OCI-LY7 (cell line): ENCODE measurements around the gene KCNQ1. TPM values are rescaled to one million over a fixed set of nuclear protein-coding genes. Genes with fewer than 3 reads are reported as not detected.

Experiments
- BruUV-seq: library from RNA; stranded (reverse); fragments of 400-500 nt; replicated peaks from 2 replicates; lab custom pipeline; 2021; lab: Mats Ljungman, UMichigan
- CTCF ChIA-PET: fragments of 300-600 bp; sonication (Branson Sonifier 250); formaldehyde crosslinking; loops from one replicate; lab custom pipeline; 2022; ENCODE audit warnings: antibody characterized with exemption; ENCODE audit not compliant: unreplicated experiment; lab: Charles Lee
- POLR2A ChIA-PET: fragments of 300-600 bp; sonication (Branson Sonifier 250); formaldehyde crosslinking; loops from one replicate; lab custom pipeline; 2022; ENCODE audit warnings: antibody characterized with exemption; lab: Charles Lee
- DNase-seq: peaks from one replicate; pipeline ENCODE4 v3.0.0-alpha.2; 2015; ENCODE audit warnings: low spot score
- H2AFZ ChIP-seq: fragments of 200-600 bp; sonication (generic), shearing (Covaris generic); 2 replicates; pipeline ENCODE4 v1.6.1; 2014; ENCODE audit warnings: mild to moderate bottlenecking, antibody characterized with exemption, low read length, moderate library complexity
- H3K27ac ChIP-seq: fragments of 200-600 bp; sonication (generic); 2 replicates; pipeline ENCODE4 v1.5.1; 2014; ENCODE audit warnings: mixed run types, low read depth, mild to moderate bottlenecking, moderate library complexity, low read length, inconsistent platforms; ENCODE audit not compliant: poor library complexity, severe bottlenecking
- H3K36me3 ChIP-seq: fragments of 200-600 bp; sonication (generic); 2 replicates; pipeline ENCODE4 v1.6.1; 2014; ENCODE audit warnings: mild to moderate bottlenecking, antibody characterized with exemption, low read length, moderate library complexity, mixed read lengths; ENCODE audit not compliant: insufficient read depth
- H3K4me1 ChIP-seq: fragments of 200-600 bp; sonication (generic); 2 replicates; pipeline ENCODE4 v1.5.1; 2014; ENCODE audit warnings: mild to moderate bottlenecking, low read length; ENCODE audit not compliant: insufficient read depth, poor library complexity, severe bottlenecking
- H3K4me2 ChIP-seq: fragments of 200-600 bp; sonication (generic); 2 replicates; pipeline ENCODE4 v1.6.1; 2014; ENCODE audit warnings: mild to moderate bottlenecking, low read length
- H3K4me3 ChIP-seq: fragments of 200-600 bp; sonication (generic); 2 replicates; pipeline ENCODE4 v1.5.1; 2014; ENCODE audit warnings: mild to moderate bottlenecking, low read depth, low read length; ENCODE audit not compliant: poor library complexity, severe bottlenecking
- H3K79me2 ChIP-seq: fragments of 200-600 bp; sonication (generic); 2 replicates; pipeline ENCODE4 v1.6.1; 2016; ENCODE audit warnings: low read depth, mild to moderate bottlenecking, low read length, moderate library complexity, mixed read lengths; ENCODE audit not compliant: insufficient read depth
- H3K9me2 ChIP-seq: fragments of 200-600 bp; sonication (generic); 2 replicates; pipeline ENCODE4 v1.6.1; 2016; ENCODE audit warnings: mild to moderate bottlenecking, low read length, mixed read lengths; ENCODE audit not compliant: insufficient read depth
- H3K9me3 ChIP-seq: fragments of 200-600 bp; sonication (generic); 2 replicates; pipeline ENCODE4 v1.6.1; 2014; ENCODE audit warnings: mild to moderate bottlenecking, mixed run types, low read length, mixed read lengths
- H4K20me1 ChIP-seq: fragments of 200-600 bp; sonication (generic); 2 replicates; pipeline ENCODE4 v1.6.1; 2014; ENCODE audit warnings: mild to moderate bottlenecking, antibody characterized with exemption, low read length, moderate library complexity, mixed read lengths; ENCODE audit not compliant: insufficient read depth
- CTCF ChIP-seq: fragments of 200-600 bp; sonication (generic); conservative IDR thresholded peaks from 2 replicates; pipeline ENCODE4 v1.5.1; 2014; ENCODE audit warnings: mild to moderate bottlenecking, antibody characterized with exemption, low read length, moderate library complexity, mixed read lengths
- EZH2phosphoT487 ChIP-seq: fragments of 200-600 bp; sonication (generic); IDR thresholded peaks from 2 replicates; pipeline ENCODE4 v1.6.1; 2018; ENCODE audit warnings: low read depth, borderline replicate concordance, mild to moderate bottlenecking, mixed run types, antibody characterized with exemption, low read length, moderate library complexity, mixed read lengths
- intact Hi-C: fragments of 100-400 bp; cut with micrococcal nuclease; formaldehyde crosslinking; loops from one replicate; pipeline ENCODE4 v1.10.0; 2022; ENCODE audit not compliant: unreplicated experiment
- total RNA-seq, 2 experiments: library from RNA; depleted of rRNA in 1 of 2; stranded (reverse); fragments of >200 nt in 1 of 2; shearing (Covaris generic) in 1 of 2; gene quantifications; 2 replicates each; pipeline ENCODE4 v1.2.3, GENCODE V29; 2014 to 2022

KCNQ1 gene
- total RNA-seq, 2 experiments from 2014 or later: 0.22 to 1.3 TPM

- no peak for DNase-seq
- Histone ChIP-seq H3K9me3 (no peaks in the 10 kb centered on the region), H3K9me2 (no peaks in the 10 kb centered on the region), H3K4me3 (no peak overlapping the region), H3K4me1 (no peaks in the 10 kb centered on the region), H3K36me3 (no peaks in the 10 kb centered on the region), H3K79me2 (no peaks in the 10 kb centered on the region), H4K20me1 (no peaks in the 10 kb centered on the region), H3K4me2 (no peak overlapping the region), H2AFZ (no peak overlapping the region), H3K27ac (no peak overlapping the region)
- TF ChIP-seq CTCF (no peak), EZH2phosphoT487 (no peak)
- intact Hi-C loops: no loop called here
- BruUV-seq: no TSS peak
- POLR2A ChIA-PET: no interaction called here
- CTCF ChIA-PET: no interaction called here
Measured at GRCh38 chr11:2537010-2537705, 92.3 kb downstream of the KCNQ1 start.

- intact Hi-C loops: no loop called here
Measured at GRCh38 chr11:2537896-2538724, 93.3 kb downstream of the KCNQ1 start.

GRCh38 chr11:2538951-2539350, 94.1 kb downstream of the KCNQ1 start:
- H4K20me1 ChIP-seq: no peaks in the 10 kb centered on the region
- H3K9me2 ChIP-seq: no peaks in the 10 kb centered on the region

More at GRCh38 chr11:2537896-2538724, 93.3 kb downstream of the KCNQ1 start:
- no peaks in the 10 kb centered on the region for H3K79me2 ChIP-seq
- no peaks in the 10 kb centered on the region for H4K20me1 ChIP-seq
- ChIA-PET CTCF (no interaction called here), POLR2A (no interaction called here)
- H3K4me1 ChIP-seq: no peaks in the 10 kb centered on the region
- DNase-seq: no peak
- H3K9me3 ChIP-seq: no peaks in the 10 kb centered on the region
- no peak overlapping the region for H3K4me3 ChIP-seq
- no peaks in the 10 kb centered on the region for H3K9me2 ChIP-seq
- no peak overlapping the region for H3K4me2 ChIP-seq
- no peak overlapping the region for H3K27ac ChIP-seq
- no peak overlapping the region for H2AFZ ChIP-seq
- H3K36me3 ChIP-seq: no peaks in the 10 kb centered on the region
- no peak for TF ChIP-seq EZH2phosphoT487
- no TSS peak for BruUV-seq

More at GRCh38 chr11:2538951-2539350, 94.1 kb downstream of the KCNQ1 start:
- Histone ChIP-seq H3K4me3 (no peak overlapping the region), H3K4me2 (no peak overlapping the region), H3K4me1 (no peaks in the 10 kb centered on the region), H3K27ac (no peak overlapping the region), H2AFZ (no peak overlapping the region), H3K79me2 (no peaks in the 10 kb centered on the region), H3K9me3 (no peaks in the 10 kb centered on the region), H3K36me3 (no peaks in the 10 kb centered on the region)
- no TSS peak for BruUV-seq
- no peak for DNase-seq
- ChIA-PET POLR2A (no interaction called here), CTCF (no interaction called here)
- intact Hi-C loops: no loop called here
- TF ChIP-seq CTCF: no peak
- TF ChIP-seq EZH2phosphoT487: no peak
